WI38 (cell line): Measurements from ENCODE around the gene KRTAP21-3.

Experiments
- H3K4me3 ChIP-seq: 2 replicates; pipeline ENCODE4 v1.5.1; 2011; ENCODE audit warnings: low read depth, mild to moderate bottlenecking, control low read depth, low read length
- CTCF ChIP-seq: IDR thresholded peaks from 2 replicates; pipeline ENCODE4 v1.5.1; 2012; ENCODE audit warnings: low read depth, mild to moderate bottlenecking, control low read depth, low read length

KRTAP21-3 gene

GRCh38 chr21:30707409-30707808 is 11.2 kb downstream of the KRTAP21-3 start:
- H3K4me3 ChIP-seq = no peak overlapping the region
- TF ChIP-seq CTCF = no peak

- TF ChIP-seq CTCF = no peak
- H3K4me3 ChIP-seq = no peak overlapping the region
These were observed 22.6 kb downstream of the KRTAP21-3 start for GRCh38 chr21:30695956-30696355.

GRCh38 chr21:30689822-30690221 is 28.8 kb downstream of the KRTAP21-3 start:
- no peak overlapping the region for H3K4me3 ChIP-seq
- no peak for TF ChIP-seq CTCF

GRCh38 chr21:30684506-30684905 is 34.1 kb downstream of the KRTAP21-3 start:
- H3K4me3 ChIP-seq = no peak overlapping the region
- TF ChIP-seq CTCF = no peak

DNA sequence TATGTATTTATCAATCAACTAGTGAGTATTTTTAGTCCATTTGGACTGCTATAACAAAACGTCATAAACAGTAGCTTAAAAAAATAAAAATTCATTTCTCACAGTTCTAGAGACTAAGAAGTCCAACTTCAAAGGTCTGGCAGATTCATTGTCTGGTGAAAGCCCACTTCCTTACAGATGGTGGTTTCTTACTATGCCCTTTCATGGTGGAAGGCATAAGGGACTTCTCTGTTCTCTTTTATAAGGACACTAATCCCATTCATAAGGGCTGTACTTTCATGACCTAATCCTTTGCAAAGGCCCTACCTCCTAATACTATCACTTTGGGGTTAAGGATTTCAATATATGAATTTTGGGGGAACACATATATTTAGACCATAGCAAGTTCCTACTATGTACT is 38.0 kb downstream of the KRTAP21-3 start:
- no peak overlapping the region for H3K4me3 ChIP-seq
- TF ChIP-seq CTCF = no peak

DNA sequence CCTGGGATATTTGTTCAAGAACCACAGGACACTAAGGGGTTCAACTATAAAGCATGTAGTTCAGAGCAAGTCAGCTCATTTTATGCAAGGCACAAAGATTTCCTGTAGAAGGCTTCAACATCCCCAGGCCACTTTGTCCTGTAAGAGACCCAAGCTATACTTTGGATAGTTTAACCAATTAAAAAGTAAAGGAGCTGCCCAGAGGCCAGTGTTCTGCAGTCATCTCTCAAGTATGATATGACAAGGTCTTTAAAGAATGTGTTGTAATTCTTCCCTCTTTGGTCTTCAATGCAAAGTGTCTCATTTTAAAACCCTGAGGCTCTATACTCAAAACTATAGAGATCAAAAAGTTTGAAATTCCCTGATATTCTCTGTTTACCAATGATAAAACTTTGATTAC is 41.8 kb downstream of the KRTAP21-3 start:
- no peak overlapping the region for H3K4me3 ChIP-seq
- no peak for TF ChIP-seq CTCF

GRCh38 chr21:30674312-30674711 is 44.3 kb downstream of the KRTAP21-3 start:
- TF ChIP-seq CTCF = no peak
- H3K4me3 ChIP-seq = no peak overlapping the region
